GM13977 (cell line): ENCODE results near the gene DTNA.

ENCODE experiments used
- DNase-seq: peaks from one replicate; pipeline ENCODE4 v3.0.0; 2012; ENCODE audit warnings: low spot score
- CTCF ChIP-seq: IDR thresholded peaks from 2 replicates; pipeline ENCODE4 v1.5.1; 2012; ENCODE audit warnings: mild to moderate bottlenecking, control low read depth; ENCODE audit not compliant: insufficient read depth; ENCODE audit errors: extremely low read depth, missing control alignments
- in situ Hi-C: fragments of 300-500 bp; cut with MboI; formaldehyde crosslinking; loops from one replicate; pipeline ENCODE4 v1.12.0; 2022; ENCODE audit warnings: low sequenced_read_pairs, low pct_unique_long_range_greater_than_20kb, mixed read lengths, inconsistent platforms; ENCODE audit not compliant: unreplicated experiment

The DTNA gene

GRCh38 chr18:34758378-34758948 lies 48.4 kb downstream of the DTNA start:
- in situ Hi-C loops, result no loop called here
- DNase-seq, result no peak
- no peak for TF ChIP-seq CTCF

GRCh38 chr18:34760444-34760843 lies 50.3 kb downstream of the DTNA start:
- TF ChIP-seq CTCF, result no peak

GRCh38 chr18:34764451-34764850 lies 54.4 kb downstream of the DTNA start:
- TF ChIP-seq CTCF, result no peak
- DNase-seq, result no peak
- in situ Hi-C loops, result no loop called here

More at GRCh38 chr18:34760444-34760843, 50.3 kb downstream of the DTNA start:
- DNase-seq, result no peak
- in situ Hi-C loops, result no loop called here

- no peak for DNase-seq
- TF ChIP-seq CTCF, result no peak
- in situ Hi-C loops, result no loop called here
These were observed 57.5 kb downstream of the DTNA start for GRCh38 chr18:34767601-34768027.

GRCh38 chr18:34771958-34772357 lies 61.9 kb downstream of the DTNA start:
- in situ Hi-C loops, result no loop called here
- no peak for DNase-seq
- TF ChIP-seq CTCF, result no peak

GRCh38 chr18:34772887-34773286 lies 62.8 kb downstream of the DTNA start:
- in situ Hi-C loops, result no loop called here
- TF ChIP-seq CTCF, result no peak
- no peak for DNase-seq
